Suprapubic skin (tissue), 3 donors: Measurements from ENCODE around the gene HAGH.
"Not testable (repeated sequence)": the region's sequence is repeated elsewhere in the genome, so short reads cannot be mapped to it uniquely, and the experiment has no call there.

ENCODE experiments used
- CTCF ChIP-seq, 2 donors: fragments of 200-600 bp in 1 of 2; fragments of 450-650 bp in 1 of 2; sonication (generic) in 1 of 2; IDR thresholded peaks; one replicate each; pipeline ENCODE4 v1.5.1; 2016 to 2019; ENCODE audit warnings: antibody characterized with exemption in 2 of 2, mild to moderate bottlenecking in 1 of 2, moderate library complexity in 1 of 2
- EP300 ChIP-seq: sonication (generic); formaldehyde crosslinking; IDR thresholded peaks from one replicate; pipeline ENCODE4 v1.6.1; 2017; ENCODE audit warnings: antibody characterized with exemption

DNA sequence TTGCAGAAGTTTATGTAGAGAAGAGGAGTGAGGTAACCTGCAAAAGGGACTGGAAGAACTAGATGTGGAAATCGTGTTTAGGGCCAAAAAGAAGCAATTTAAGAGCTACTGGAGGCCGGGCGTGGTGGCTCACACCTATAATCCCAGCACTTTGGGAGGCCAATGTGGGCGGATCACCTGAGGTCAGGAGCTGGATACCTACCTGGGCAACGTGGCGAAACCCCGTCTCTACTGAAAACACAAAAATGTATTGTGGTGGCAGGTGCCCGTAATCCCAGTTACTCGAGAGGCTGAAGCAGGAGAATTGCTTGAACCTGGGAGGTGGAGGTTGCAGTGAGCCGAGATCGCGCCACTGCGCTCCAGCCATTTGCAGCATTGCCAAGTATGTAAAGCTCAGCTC lies 49.4 kb upstream of the HAGH start:
- TF ChIP-seq CTCF (IDR thresholded peaks at IDR 0.05); EP300: not testable (repeated sequence)
